Renal pelvis (tissue), 4 donors: ENCODE measurements around the gene AVPR2. TPM values are rescaled to one million over a fixed set of nuclear protein-coding genes. Genes with fewer than 3 reads are reported as not detected.

ENCODE experiments used
- DNase-seq: peaks from one replicate; pipeline ENCODE4 v3.0.0-alpha.2; 2013
- polyA plus RNA-seq, 3 donors: library from polyadenylated mRNA; unstranded; fragments of 120-200 nt; gene quantifications; one replicate each; pipeline ENCODE4 v1.2.1, GENCODE V29; 2013; ENCODE audit not compliant: insufficient read length in 3 of 3

AVPR2 gene
- polyA plus RNA-seq, 3 donors = 1.8 to 5.9 (median 2.4) TPM

DNA sequence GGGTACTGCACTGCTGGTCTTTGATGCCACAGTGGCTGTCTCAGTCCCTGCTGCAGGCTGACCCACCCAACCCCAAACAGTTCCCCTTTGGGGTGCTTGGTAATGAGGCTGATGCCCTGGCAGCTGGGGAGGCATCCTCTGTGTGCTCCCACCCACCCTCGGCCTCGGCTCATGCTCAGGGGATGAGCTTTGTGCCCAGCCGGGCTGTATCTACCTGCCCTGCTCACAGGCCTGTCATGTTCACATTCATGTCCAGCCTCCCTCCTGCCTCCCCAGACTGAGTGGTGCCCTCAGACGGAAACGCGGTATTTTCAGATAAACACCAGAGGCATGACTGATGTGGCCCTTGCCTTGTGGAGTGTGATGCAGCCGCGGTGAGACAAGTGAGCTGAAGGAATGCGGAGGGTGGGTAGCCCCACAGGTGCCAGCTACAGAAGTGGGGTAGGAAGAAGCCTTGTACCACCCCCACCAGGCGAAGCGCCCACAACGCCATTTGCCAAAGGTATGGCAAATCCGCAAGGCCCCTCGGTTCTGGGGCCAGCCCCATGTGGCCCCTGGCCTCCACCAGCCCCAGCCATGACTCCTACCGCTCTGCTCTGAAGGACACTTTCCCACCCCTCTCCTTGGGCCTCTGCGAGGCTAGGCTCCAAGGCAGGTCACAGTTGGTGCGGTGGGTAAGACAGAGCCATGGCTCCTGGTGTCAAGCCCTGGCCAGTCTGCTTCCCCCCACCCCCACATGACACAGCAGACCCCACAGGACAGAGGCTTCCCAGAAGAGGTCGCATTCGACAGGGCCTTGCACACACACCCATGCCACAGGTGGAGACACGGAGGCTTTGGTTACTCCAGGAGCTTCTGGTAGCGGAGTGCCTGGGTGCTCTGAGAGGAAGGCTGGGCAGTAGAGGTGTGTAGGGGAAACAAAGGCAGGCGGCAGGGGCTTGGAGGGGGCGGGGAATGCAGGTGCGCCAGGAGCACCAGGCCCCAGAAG, 41.8 kb downstream of the AVPR2 start:
- DNase-seq = no peak

DNA sequence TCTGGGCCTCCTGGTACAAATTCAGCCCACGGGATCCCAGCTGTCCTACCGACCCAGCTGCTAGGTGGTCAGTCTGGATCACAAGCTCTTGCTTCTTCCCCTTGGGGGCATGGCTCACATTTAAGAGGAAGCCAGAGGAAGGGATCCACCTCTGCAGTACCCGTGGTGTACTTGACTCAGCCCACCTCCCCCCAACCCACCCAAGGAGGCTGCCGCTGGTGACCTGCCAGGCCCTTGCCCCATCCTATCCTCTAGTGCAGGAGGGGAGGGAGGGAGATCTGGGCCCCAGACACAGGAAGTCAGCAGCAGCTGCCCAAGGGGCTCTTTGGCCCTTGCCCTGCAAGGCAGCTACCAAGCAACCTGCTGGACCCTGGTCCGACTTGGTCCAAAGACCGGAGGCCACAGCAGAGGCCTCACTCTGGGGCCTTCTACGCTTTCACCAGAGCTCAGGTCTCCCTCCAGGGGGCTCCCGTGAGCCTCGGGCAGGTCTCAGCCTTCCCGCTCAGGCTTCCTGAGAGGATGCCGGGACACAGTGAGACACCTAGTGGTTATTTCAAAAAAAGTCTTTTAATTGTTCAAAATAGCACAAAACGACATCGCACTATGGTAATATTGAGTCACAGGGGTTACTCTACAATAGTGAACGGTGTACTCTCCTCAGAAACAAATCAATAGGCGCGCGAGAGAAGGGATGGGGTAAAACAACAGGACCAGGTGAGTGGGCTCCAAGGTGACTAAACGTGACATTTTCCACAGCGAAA, 42.7 kb downstream of the AVPR2 start:
- no peak for DNase-seq

DNA sequence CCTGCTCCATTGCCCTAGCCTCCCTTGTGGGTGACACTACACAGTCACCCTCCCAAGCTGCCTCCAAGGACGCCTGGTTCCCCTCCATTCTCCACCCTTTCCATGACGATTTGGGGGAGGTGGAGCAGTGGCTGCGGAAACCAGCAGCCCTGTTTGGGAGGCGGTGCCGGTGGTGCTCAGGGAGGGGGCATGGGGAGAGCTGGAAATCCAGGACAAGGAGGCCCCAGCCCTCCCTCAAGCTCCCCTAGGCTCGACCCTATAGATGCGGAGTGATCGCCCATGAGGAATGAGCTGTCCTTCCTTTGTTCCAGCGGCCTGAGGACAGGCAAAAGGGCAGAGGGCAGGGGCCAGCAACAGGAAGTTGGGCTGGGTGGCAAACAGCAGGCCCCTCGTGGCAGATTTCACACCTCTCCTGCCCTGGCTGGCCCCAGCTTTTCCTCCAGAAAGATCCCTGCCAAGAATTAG, 43.6 kb downstream of the AVPR2 start:
- DNase-seq = no peak

DNA sequence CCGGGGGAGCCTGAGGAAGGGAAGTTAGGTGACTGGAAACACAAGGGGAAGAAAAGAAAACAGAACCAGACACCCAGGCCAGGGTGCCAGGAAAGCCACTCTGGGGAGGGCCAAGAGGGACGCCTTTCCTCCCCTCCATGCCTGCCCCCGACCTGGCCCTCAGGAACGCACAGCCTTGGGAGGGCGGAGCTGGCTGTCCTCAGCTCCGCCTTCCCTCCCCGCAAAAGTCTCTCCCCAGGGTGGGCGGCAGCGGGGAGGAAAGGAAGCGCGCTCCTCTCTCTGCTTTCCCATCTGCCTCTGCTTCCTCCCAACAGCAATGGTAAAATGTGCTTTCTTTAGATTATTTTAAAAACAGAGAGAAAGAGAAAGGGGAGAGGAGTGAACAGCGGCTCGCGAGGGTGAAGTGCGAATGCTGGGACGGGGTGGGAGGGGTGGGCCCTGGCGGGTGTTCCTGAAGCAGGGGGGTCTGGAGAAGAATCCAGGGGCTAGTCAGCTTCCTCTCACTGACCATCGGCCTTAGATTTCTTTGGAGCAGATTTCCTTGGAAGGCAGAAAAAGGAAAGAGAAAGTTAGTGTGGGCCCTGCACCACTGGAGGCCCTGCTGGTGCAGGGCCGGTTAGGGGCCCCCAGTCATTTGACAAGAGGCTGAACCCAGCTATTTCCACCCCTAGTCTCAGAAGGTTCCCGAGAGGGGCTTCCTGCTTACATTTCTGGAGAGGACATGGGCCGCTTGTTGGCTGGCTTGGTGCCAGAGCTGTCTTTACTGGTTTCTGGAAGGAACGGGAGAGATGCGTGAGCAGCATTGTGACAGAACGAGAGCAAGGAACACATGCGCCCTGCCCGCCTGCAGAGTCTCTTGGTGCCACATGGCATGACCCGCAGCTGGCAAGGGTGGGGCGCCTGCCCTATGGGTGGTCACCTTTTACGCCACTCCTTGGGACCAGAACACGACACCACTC, 44.7 kb downstream of the AVPR2 start:
- no peak for DNase-seq

DNA sequence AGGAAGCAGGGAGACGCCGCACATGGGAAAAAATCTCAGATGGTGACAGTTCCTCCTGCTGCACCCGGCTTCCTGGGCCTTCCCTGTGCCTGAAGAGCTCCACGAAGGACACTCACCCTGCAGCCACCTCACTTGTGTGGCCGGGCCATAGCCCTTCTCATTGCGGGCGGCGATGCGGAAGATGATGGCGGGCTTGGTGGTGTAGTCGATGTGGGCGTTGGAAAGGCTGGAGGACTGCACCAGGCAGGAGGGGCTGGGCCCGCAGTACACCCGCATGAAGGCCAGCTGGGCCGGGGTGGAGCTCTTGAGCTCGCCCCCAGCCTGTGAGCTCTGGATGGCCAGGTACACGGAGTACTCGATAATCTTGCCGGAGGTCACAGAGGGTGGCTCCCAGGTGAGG, 45.7 kb downstream of the AVPR2 start:
- no peak for DNase-seq

DNA sequence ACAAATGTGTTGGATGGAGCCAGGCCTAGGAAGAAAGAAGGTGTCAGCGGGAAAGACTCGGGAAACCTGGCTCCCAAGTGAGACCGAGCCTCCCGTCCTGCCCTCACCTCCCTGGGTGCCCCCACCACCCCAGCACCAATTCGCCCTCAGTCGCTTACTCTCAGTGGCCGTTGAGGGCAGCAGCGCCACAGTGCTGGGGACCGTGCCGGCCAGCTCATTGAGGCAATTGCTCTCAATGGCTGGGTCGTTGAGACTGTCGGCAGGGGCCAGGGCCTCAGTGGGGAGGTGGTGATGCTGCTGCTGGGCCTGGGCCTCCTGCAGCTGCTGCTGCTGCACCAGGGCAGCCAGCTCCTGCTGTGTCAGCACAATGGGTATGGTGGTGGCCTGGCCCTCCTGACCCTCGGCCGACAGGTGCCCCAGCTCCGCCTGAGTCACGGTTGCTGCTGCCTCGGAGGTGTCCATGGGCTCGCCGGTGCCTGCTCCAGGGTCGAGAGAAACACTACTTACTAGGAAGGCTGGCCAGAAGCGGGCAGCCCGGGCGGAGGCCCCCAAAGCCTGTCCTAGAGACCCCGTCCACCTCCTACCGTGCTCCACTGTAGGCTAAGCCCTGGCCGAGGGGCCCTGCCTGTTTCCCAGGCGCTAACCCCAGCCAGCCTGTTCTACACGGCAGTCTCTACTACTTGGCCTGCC, 47.4 kb downstream of the AVPR2 start:
- DNase-seq = no peak

DNA sequence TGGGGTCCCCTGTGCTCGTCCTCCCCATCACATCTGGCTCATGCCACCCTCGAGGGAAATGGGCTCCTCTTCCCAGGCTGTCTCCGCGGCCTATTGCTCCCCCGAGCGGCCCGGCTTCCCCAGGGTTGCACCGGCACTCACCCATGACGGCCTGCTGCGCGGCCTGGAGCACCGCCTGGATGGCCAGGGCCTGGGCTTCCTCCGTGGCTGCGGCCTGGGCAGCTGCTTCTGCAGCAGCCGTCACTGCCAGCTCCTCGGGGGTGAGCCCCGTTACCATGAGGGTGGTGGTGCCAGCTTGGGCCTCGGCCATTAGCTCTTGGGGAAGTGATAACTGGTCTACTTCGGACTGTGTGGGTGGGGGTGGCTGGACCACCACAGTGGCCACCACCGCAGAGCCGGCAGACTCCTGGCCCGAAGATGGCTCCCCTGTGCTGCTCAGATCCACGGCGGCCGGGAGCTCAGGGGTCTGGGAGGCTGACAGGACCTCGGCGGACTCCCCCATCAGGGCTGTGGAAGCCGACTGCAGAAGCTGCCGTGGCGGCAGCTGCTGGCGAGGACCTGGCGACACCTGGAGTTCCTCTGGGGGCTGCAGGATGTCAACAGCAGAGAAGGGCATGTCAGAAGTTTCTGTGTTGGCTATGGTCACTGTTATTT, 48.0 kb downstream of the AVPR2 start:
- no peak for DNase-seq

DNA sequence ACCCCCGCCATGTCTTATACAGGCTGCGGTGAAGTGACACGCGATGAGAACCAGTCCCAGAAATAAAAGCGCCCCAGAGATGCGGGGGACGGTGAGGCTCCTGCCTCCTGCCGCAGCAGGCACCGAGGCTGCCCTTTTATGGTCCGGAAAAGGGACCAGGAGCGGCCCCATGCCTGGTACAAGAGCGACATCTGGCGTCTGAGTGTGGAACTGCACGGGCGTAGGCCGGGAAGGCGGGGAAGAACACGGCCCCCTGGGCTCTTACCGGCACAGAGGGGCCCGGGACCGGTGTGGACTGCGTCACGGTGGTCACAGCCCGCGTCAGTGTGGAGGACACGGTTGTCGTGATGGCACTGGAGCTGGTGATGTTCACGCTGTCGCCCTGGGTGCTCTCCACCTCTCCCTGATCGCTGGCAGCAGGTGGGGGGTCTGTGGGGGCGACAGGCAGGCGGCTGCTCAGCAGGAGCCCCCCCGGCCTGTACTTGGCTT, 48.9 kb downstream of the AVPR2 start:
- DNase-seq = peak; percentile 45

DNA sequence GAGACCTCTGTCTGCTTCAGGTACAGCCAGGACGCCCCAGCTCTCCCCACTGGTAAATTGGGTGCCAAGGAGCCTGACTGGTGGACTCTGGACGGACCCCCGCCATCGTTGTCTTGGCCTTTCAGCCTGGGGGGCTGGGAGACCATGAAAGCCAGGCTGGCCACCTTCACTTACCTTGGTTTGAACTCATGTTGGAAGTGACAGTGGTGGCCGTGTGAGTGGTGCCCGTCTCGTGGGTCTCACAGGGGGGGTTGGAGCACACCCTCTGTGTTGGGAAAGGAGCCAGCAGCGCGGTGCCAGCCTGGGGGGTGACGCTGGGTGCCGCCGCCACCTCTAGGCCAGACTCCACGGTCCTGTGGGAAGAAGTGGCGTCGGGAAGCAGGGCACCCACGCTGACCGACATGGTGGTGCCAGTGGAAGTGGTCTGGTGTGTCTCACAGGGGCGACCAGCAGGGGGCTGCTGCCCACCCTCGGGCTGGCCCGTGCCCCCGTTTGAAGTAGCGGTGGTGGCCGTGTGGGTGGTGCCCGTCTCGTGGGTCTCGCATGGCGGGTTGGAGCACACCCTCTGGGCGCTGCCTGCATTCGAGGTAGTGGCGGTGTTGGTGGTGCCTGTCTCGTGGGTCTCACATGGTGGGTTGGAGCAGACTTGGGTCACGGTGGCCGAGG, 49.6 kb downstream of the AVPR2 start:
- no peak for DNase-seq

DNA sequence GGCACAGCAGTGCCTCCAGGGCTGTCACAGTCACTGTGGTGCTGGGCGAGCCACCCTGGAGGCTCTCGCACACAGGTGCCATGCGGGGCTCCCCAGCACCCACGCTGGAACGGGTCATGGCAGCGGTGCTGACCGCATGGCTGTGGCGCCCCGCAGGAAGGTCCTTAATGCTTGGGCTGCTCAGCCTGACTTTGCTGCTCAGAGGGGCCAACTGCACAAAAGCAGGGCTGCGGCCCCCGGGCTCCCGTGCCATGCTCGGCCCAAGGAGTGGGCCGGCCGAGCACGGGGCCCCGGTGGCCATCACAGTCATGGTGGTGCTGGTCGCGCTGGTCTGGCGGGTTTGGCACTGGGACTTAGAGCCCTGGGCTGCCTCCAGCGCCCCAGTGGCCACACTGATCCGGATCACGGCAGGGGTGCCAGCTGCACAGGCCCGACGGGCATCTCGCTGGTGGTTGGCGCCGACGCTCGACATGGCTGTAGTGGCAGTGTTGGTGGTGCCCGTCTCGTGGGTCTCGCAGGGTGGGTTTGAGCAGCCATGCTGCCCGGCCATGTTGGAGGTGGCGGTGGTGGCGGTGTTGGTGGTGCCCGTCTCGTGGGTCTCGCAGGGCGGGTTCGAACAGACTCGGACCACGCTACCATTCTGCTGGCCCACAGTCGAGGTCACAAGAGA, 50.2 kb downstream of the AVPR2 start:
- DNase-seq = no peak

DNA sequence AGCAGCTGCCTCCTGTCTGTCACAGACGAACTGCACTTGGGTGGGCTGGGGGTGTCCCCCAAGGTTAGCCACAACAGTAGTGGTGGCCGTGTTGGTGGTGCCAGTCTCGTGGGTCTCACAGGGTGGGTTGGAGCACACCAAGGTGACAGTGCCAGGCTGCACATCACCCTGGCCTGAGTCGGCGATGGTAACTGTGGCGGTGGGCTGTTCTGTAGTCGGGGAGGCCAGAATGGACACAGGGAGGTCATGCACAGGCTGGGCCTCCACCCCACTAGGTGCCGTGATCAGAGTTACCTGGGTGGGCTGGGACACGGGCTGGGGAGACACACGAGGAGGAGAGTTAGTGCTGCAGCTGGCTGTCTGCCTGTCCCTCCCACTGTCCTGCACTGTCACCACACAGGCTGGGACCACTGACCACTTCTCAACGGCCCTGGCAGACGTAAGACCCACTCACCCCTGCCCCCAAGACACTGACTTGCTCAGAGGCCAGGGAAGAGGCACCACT, 50.8 kb downstream of the AVPR2 start:
- DNase-seq = no peak

DNA sequence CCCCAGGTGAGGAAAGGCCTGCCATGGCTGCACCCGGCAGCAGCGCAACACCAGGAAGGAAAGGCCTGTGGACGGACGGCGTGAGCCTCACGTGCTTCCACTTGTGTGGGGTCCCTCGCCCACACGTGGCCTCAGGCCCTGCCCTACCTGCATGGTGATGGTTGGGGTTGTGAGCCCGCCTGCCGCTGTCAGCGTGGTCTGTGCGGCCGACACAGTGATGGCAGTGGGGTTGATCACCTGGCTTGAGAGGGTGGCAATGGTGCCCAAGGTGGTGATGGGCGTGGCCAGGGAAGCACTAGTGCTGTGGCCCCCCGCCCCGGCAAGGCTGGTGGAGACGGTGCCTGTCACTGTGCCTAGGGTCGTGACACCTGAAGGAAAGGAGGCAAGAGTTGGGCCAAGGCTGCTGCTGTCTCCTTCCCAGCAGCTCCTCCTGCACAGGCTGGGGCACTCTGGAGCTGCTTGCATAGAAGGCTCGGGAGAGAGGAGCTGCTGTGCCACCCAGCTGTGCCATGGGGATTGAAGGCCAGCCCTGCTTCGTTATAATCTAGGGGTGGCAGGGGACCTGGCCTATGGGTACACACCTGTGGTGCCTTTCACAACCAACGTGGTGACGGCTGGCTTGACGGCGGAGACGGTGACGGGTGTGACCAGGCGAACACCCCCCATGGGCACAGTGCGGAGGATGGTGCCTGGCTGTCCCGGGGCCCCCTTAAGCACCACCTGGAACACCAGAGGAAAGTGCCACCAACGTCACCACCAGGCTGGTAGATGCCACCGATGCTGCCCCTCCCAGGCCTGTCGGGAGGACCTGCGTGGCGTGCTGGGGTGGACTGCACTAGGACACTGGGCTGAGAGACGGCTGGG, 51.8 kb downstream of the AVPR2 start:
- DNase-seq = no peak

Other genes starting within 250 kb of the AVPR2 start
- gene PNCK, start 230.9 kb upstream of the AVPR2 start, polyA plus RNA-seq = 10 to 100 TPM in 2 of 3 donors, 1 to 10 TPM in 1; 8.3 to 12.7 (median 10.2) TPM
- 10 to 100 TPM; 61.9 to 79.5 (median 63.5) TPM for gene SLC6A8, start 216.7 kb upstream of the AVPR2 start, polyA plus RNA-seq
- 100 to 1,000 TPM; 190 to 210 (median 196) TPM for gene BCAP31, start 180.3 kb upstream of the AVPR2 start, polyA plus RNA-seq
- 10 to 100 TPM in 1 of 3 donors, 1 to 10 TPM in 2; 8.5 to 11.0 (median 9.7) TPM for gene ABCD1, start 179.8 kb upstream of the AVPR2 start, polyA plus RNA-seq
- gene PLXNB3, start 140.4 kb upstream of the AVPR2 start, polyA plus RNA-seq = 1 to 10 TPM; 1.1 to 1.8 (median 1.8) TPM
- 1 to 10 TPM; 1.2 to 2.7 (median 1.5) TPM for gene SRPK3, start 123.6 kb upstream of the AVPR2 start, polyA plus RNA-seq
- gene IDH3G, start 110.3 kb upstream of the AVPR2 start, polyA plus RNA-seq = 100 to 1,000 TPM in 1 of 3 donors, 10 to 100 TPM in 2; 87.3 to 103 (median 90.1) TPM
- gene SSR4, start 110.0 kb upstream of the AVPR2 start, polyA plus RNA-seq = 100 to 1,000 TPM; 156 to 181 (median 168) TPM
- 10 to 100 TPM in 2 of 3 donors, 1 to 10 TPM in 1; 8.4 to 12.0 (median 11.7) TPM for gene PDZD4, start 74.1 kb upstream of the AVPR2 start, polyA plus RNA-seq
- 10 to 100 TPM; 54.8 to 71.6 (median 56.3) TPM for gene L1CAM, start 18.5 kb upstream of the AVPR2 start, polyA plus RNA-seq
- gene ARHGAP4, start 21.6 kb downstream of the AVPR2 start, polyA plus RNA-seq = 10 to 100 TPM; 34.2 to 44.8 (median 40.7) TPM
- gene NAA10, start 30.4 kb downstream of the AVPR2 start, polyA plus RNA-seq = 10 to 100 TPM; 79.4 to 80.9 (median 79.6) TPM
- 10 to 100 TPM; 24.6 to 26.5 (median 24.7) TPM for gene RENBP, start 40.0 kb downstream of the AVPR2 start, polyA plus RNA-seq
- 10 to 100 TPM; 47.2 to 58.4 (median 51.1) TPM for gene HCFC1, start 67.1 kb downstream of the AVPR2 start, polyA plus RNA-seq
- 10 to 100 TPM in 1 of 3 donors, 1 to 10 TPM in 2; 5.9 to 11.7 (median 8.8) TPM for gene TMEM187, start 68.1 kb downstream of the AVPR2 start, polyA plus RNA-seq
- 10 to 100 TPM; 64.1 to 67.7 (median 64.2) TPM for gene IRAK1, start 115.2 kb downstream of the AVPR2 start, polyA plus RNA-seq
- gene MECP2, start 193.0 kb downstream of the AVPR2 start, polyA plus RNA-seq = 10 to 100 TPM; 30.7 to 38.5 (median 33.7) TPM
- not detected for gene OPN1LW, start 239.6 kb downstream of the AVPR2 start, polyA plus RNA-seq